AG04449 (cell line): ENCODE data around the gene ZNF574.

Source experiments
- CTCF ChIA-PET: fragments of 350-600 bp; formaldehyde crosslinking; extraction: SDS; loops from one replicate; lab custom pipeline; 2021; ENCODE audit warnings: antibody characterized with exemption; lab: Yijun Ruan, JAX
- POLR2A ChIA-PET: fragments of 400-600, 350-600 bp; formaldehyde crosslinking; extraction: SDS; loops from one replicate; lab custom pipeline; 2020; ENCODE audit warnings: antibody characterized with exemption, inconsistent platforms; lab: Yijun Ruan, JAX
- DNase-seq: peaks from one replicate; pipeline ENCODE4 v3.0.0-alpha.2; 2010; ENCODE audit warnings: low read depth, low spot score
- H3K4me3 ChIP-seq: 2 replicates; pipeline ENCODE4 v1.5.1; 2011; ENCODE audit warnings: low read depth, mild to moderate bottlenecking, control low read depth, low read length
- CTCF ChIP-seq: IDR thresholded peaks from one replicate; pipeline ENCODE4 v1.5.1; 2011; ENCODE audit warnings: mild to moderate bottlenecking, moderate library complexity, low read length, control low read depth, inconsistent platforms; ENCODE audit not compliant: insufficient read depth; ENCODE audit errors: missing control alignments

The ZNF574 gene

GRCh38 chr19:42122691-42123607 lies 47.0 kb downstream of the ZNF574 start:
- ChIA-PET POLR2A (interaction anchor here (1.0 to 2.1 kb wide), 2 partner anchors 9 to 47 kb away, joined by 4 to 11 read pairs; partner anchors contain the start of gene ZNF574), CTCF (interaction anchor here (0.8 to 5.9 kb wide), 7 partner anchors 9 to 157 kb away, joined by 3 to 52 read pairs (median 10); partner anchors contain the start of gene POU2F2)
- TF ChIP-seq CTCF: no peak
- DNase-seq: no peak
- H3K4me3 ChIP-seq: no peak overlapping the region

DNA sequence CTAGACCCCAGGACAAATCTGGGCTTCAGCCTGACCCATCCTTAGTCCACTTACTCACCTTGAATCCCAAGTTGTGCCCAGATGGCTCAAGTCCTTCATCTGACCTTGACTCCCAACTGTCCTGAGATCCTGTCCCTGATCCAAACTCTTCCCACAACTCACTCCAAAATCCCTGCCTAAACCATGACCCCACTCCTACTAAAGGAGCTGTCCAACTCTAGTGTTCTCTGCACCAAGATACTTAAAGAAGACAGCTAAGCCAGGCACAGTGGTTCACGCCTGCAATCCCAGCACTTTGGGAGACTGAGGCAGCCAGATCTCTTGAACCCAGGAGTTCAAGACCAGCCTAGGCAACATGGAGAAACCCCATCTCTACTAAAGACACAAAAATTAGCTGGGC lies 47.8 kb downstream of the ZNF574 start:
- DNase-seq: no peak
- no peak overlapping the region for H3K4me3 ChIP-seq
- POLR2A ChIA-PET: interaction anchor here (1.0 to 2.1 kb wide), 2 partner anchors 10 to 48 kb away, joined by 4 to 11 read pairs; partner anchors contain the start of gene ZNF574
- CTCF ChIA-PET: interaction anchor here (0.8 to 5.9 kb wide), 8 partner anchors 10 to 156 kb away, joined by 3 to 52 read pairs (median 6); partner anchors contain the start of gene POU2F2
- TF ChIP-seq CTCF: no peak

DNA sequence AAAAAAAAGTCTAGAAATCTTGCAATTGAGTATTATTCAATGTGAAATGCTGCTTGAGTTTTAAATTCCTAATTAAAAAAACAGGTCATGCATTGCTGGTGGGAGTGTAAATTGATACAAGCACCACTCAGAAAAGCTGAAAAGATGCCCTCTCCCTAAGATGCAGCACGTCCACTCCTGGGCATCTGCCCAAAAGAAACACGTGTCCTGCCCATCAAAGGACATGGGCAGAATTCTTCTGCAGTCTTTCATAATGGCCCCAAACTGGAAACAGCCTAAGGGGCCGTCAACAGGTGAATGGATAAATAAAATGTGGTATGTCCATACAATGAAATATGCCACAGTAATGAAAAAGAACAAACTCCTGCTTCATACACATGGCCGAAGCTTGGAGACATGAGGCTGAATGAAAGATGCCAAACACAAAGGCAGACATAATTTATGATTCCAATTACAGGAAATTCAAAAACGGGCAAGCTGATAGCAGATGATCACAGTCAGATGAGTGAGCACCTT lies 48.5 kb downstream of the ZNF574 start:
- CTCF ChIA-PET: interaction anchor here (1.1 to 5.9 kb wide), 6 partner anchors 9 to 172 kb away, joined by 3 to 52 read pairs (median 26); partner anchors contain the start of gene POU2F2
- POLR2A ChIA-PET: interaction anchor here (1.0 to 2.1 kb wide), 2 partner anchors 11 to 48 kb away, joined by 4 to 11 read pairs; partner anchors contain the start of gene ZNF574
- DNase-seq: no peak
- TF ChIP-seq CTCF: no peak
- no peak overlapping the region for H3K4me3 ChIP-seq

GRCh38 chr19:42125536-42125935 lies 49.6 kb downstream of the ZNF574 start:
- H3K4me3 ChIP-seq: no peak overlapping the region
- ChIA-PET POLR2A (no interaction called here), CTCF (interaction anchor here (1.0 to 5.9 kb wide), 6 partner anchors 8 to 171 kb away, joined by 3 to 52 read pairs (median 22); partner anchors contain the start of gene POU2F2)
- no peak for DNase-seq
- TF ChIP-seq CTCF: no peak

DNA sequence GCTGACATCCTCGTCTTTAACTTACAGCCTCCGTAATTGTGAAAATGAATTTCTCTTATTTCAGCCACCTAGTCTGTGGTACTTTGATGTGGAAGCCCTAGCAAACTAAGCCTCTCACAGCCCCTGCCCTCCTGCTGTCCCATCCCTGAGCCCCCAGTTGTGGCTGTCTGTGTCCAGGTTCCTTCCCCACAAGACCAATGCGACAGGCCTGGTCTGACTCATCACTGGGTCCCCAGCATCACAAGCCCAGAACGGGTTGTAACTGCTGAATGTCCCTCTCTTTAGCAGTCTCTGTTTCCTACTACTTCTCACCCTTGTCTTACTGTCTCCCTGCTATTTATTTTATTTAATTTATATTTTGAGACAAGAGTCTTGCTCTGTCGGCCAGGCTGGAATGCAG lies 50.6 kb downstream of the ZNF574 start:
- DNase-seq: no peak
- ChIA-PET CTCF (interaction anchor here (0.6 to 5.9 kb wide), 4 partner anchors 7 to 25 kb away, joined by 3 to 52 read pairs (median 43); partner anchors contain the start of gene POU2F2), POLR2A (interaction anchor here (0.6 to 1.4 kb wide), 2 partner anchors 13 to 15 kb away, joined by 3 read pairs; no protein-coding TSS in a partner anchor)
- no peak for TF ChIP-seq CTCF
- H3K4me3 ChIP-seq: no peak overlapping the region
